H1 (cell line): Measurements from ENCODE around the gene HNF4A. TPM values are rescaled to one million over a fixed set of nuclear protein-coding genes. Genes with fewer than 3 reads are reported as not detected.

Experiments
- CTCF ChIA-PET: fragments of 300-600 bp; sonication (Branson Sonifier 250); formaldehyde crosslinking; loops from one replicate; lab custom pipeline; 2021; ENCODE audit not compliant: partially characterized antibody; lab: Charles Lee
- POLR2A ChIA-PET: fragments of 300-600 bp; sonication (Branson Sonifier 250); formaldehyde crosslinking; loops from one replicate; lab custom pipeline; 2021; ENCODE audit warnings: inconsistent platforms; ENCODE audit not compliant: partially characterized antibody; lab: Charles Lee
- DNase-seq, 2 experiments: peaks; one replicate each; pipeline versions ENCODE4 v3.0.0 to v3.0.0-alpha.2; 2010 to 2022; ENCODE audit warnings: low spot score in 2 of 2, low read depth in 1 of 2, mixed read lengths in 1 of 2
- FAIRE-seq: peaks from 2 replicates; lab custom pipeline; 2011; peaks lifted over from hg19 to GRCh38; lab: Jason Lieb, UNC
- H2AFZ ChIP-seq: 2 replicates; pipeline ENCODE4 v1.8.1; 2012; ENCODE audit warnings: low read length, inconsistent platforms
- H2AK5ac ChIP-seq: 2 replicates; pipeline ENCODE4 v1.6.1; 2013; ENCODE audit warnings: low read depth, low read length
- H2BK120ac ChIP-seq: replicated peaks from 2 replicates; pipeline ENCODE3; 2013; ENCODE audit warnings: low read depth, low read length, inconsistent platforms
- H2BK12ac ChIP-seq: 2 replicates; pipeline ENCODE4 v1.6.1; 2013; ENCODE audit warnings: low read depth, low read length
- H2BK15ac ChIP-seq: 2 replicates; pipeline ENCODE4 v1.6.1; 2013; ENCODE audit warnings: low read length
- H2BK20ac ChIP-seq: 2 replicates; pipeline ENCODE4 v1.6.1; 2013; ENCODE audit warnings: low read length
- H2BK5ac ChIP-seq: 2 replicates; pipeline ENCODE4 v1.6.1; 2013; ENCODE audit warnings: low read depth, low read length
- H3K14ac ChIP-seq: 2 replicates; pipeline ENCODE4 v1.6.1; 2013; ENCODE audit warnings: inconsistent platforms; ENCODE audit not compliant: insufficient read length
- H3K18ac ChIP-seq: 2 replicates; pipeline ENCODE4 v1.6.1; 2013; ENCODE audit warnings: low read length; ENCODE audit errors: extremely low read depth
- H3K23ac ChIP-seq: 2 replicates; pipeline ENCODE4 v1.6.1; 2013; ENCODE audit warnings: inconsistent platforms; ENCODE audit not compliant: insufficient read length
- H3K23me2 ChIP-seq: 2 replicates; pipeline ENCODE4 v1.6.1; 2013; ENCODE audit warnings: low read depth, low read length
- H3K27ac ChIP-seq: 2 replicates; pipeline ENCODE4 v1.6.1; 2011; ENCODE audit warnings: low read depth, low read length, inconsistent platforms
- H3K27me3 ChIP-seq, 4 experiments: replicated peaks in 1 of 4; 1 replicate in 1 of 4; 2 replicates in 3 of 4; pipeline versions ENCODE4 v1.6.1 to v1.8.1; 2011 to 2013; ENCODE audit warnings: low read length in 3 of 4, mild to moderate bottlenecking in 3 of 4, inconsistent platforms in 2 of 4, mixed read lengths in 2 of 4, moderate library complexity in 1 of 4; ENCODE audit not compliant: control insufficient read depth in 3 of 4, insufficient read depth in 3 of 4; ENCODE audit errors: extremely low read depth in 1 of 4
- H3K36me3 ChIP-seq, 4 experiments: 2 replicates each; pipeline versions ENCODE4 v1.6.1 to v1.8.1; 2011 to 2013; ENCODE audit warnings: mild to moderate bottlenecking in 4 of 4, low read length in 3 of 4, moderate library complexity in 2 of 4, control low read depth in 1 of 4, inconsistent platforms in 1 of 4; ENCODE audit not compliant: insufficient read depth in 4 of 4, control insufficient read depth in 2 of 4
- H3K4ac ChIP-seq: replicated peaks from 2 replicates; pipeline ENCODE3; 2013; ENCODE audit warnings: low read length, low read depth, mixed read lengths, inconsistent platforms; ENCODE audit not compliant: insufficient read length
- H3K4me1 ChIP-seq, 4 experiments: replicated peaks in 1 of 4; 1 replicate in 1 of 4; 2 replicates in 3 of 4; pipeline versions ENCODE4 v1.6.1 to v1.8.1; 2011 to 2013; ENCODE audit warnings: low read length in 3 of 4, inconsistent platforms in 2 of 4, mixed read lengths in 1 of 4; ENCODE audit not compliant: insufficient read depth in 4 of 4, control insufficient read depth in 3 of 4
- H3K4me2 ChIP-seq, 2 experiments: 2 replicates each; pipeline versions ENCODE4 v1.6.1 to v1.8.1; 2011 to 2013; ENCODE audit warnings: low read depth in 2 of 2, low read length in 2 of 2, control low read depth in 1 of 2, inconsistent platforms in 1 of 2, mild to moderate bottlenecking in 1 of 2; ENCODE audit not compliant: insufficient read depth in 1 of 2
- H3K4me3 ChIP-seq, 4 experiments: fragments of 200-600, 300-600 bp in 1 of 4; sonication (generic), shearing (Covaris generic), sonication (Bioruptor Twin) in 1 of 4; 2 replicates each; pipeline versions ENCODE4 v1.5.1 to v1.8.1; 2011 to 2016; ENCODE audit warnings: low read length in 4 of 4, low read depth in 3 of 4, control low read depth in 2 of 4, inconsistent platforms in 2 of 4, mild to moderate bottlenecking in 2 of 4, mixed read lengths in 1 of 4, moderate library complexity in 1 of 4; ENCODE audit not compliant: insufficient read depth in 2 of 4; ENCODE audit errors: extremely low read depth in 1 of 4
- H3K56ac ChIP-seq: replicated peaks from 2 replicates; pipeline ENCODE3; 2013; ENCODE audit warnings: low read depth, mild to moderate bottlenecking, mixed read lengths, low read length, inconsistent platforms; ENCODE audit not compliant: insufficient read length
- H3K79me1 ChIP-seq: 2 replicates; pipeline ENCODE4 v1.6.1; 2013; ENCODE audit warnings: low read depth, low read length, control low read depth
- H3K79me2 ChIP-seq, 2 experiments: 2 replicates each; pipeline versions ENCODE4 v1.6.1 to v1.8.1; 2012 to 2013; ENCODE audit warnings: low read length in 2 of 2, mild to moderate bottlenecking in 2 of 2, inconsistent platforms in 1 of 2; ENCODE audit not compliant: insufficient read depth in 2 of 2, control insufficient read depth in 1 of 2
- H3K9ac ChIP-seq, 4 experiments: replicated peaks in 1 of 4; 1 replicate in 1 of 4; 2 replicates in 3 of 4; pipeline versions ENCODE4 v1.6.1 to v1.8.1; 2011 to 2013; ENCODE audit warnings: low read depth in 3 of 4, low read length in 3 of 4, control low read depth in 2 of 4, mild to moderate bottlenecking in 2 of 4, moderate library complexity in 2 of 4, inconsistent platforms in 1 of 4; ENCODE audit errors: extremely low read depth in 1 of 4
- H3K9me3 ChIP-seq, 2 experiments: 2 replicates each; pipeline versions ENCODE4 v1.6.1 to v1.8.1; 2012 to 2013; ENCODE audit warnings: mild to moderate bottlenecking in 2 of 2, moderate library complexity in 2 of 2, control low read depth in 1 of 2, inconsistent platforms in 1 of 2, low read depth in 1 of 2, low read length in 1 of 2, mixed read lengths in 1 of 2; ENCODE audit not compliant: insufficient read depth in 2 of 2
- H4K20me1 ChIP-seq, 2 experiments: replicated peaks in 1 of 2; 2 replicates each; pipeline versions ENCODE3 to v1.8.1; 2011 to 2013; ENCODE audit warnings: inconsistent platforms in 2 of 2, low read length in 2 of 2, mild to moderate bottlenecking in 1 of 2; ENCODE audit not compliant: insufficient read depth in 2 of 2, control insufficient read depth in 1 of 2
- H4K5ac ChIP-seq: 2 replicates; pipeline ENCODE4 v1.6.1; 2013; ENCODE audit warnings: low read length, low read depth, mixed read lengths, inconsistent platforms; ENCODE audit not compliant: insufficient read length
- H4K8ac ChIP-seq: 2 replicates; pipeline ENCODE4 v1.8.0; 2013; ENCODE audit warnings: mild to moderate bottlenecking, moderate library complexity, low read length, inconsistent platforms; ENCODE audit not compliant: insufficient read depth; ENCODE audit errors: extremely low read depth
- H4K91ac ChIP-seq: replicated peaks from 2 replicates; pipeline ENCODE3; 2013; ENCODE audit warnings: low read length, mixed read lengths, inconsistent platforms; ENCODE audit not compliant: insufficient read length
- CREB1 ChIP-seq: IDR thresholded peaks from 2 replicates; pipeline ENCODE4 v1.6.1; 2012; ENCODE audit warnings: inconsistent platforms
- WGBS, 2 experiments: shearing (Covaris generic) in 1 of 2; methylation state at CpG; one replicate each; pipeline versions ENCODE4 v1.1.6 to v1.1.7; 2013 to 2015; ENCODE audit warnings: low lambda C conversion rate in 2 of 2, mixed read lengths in 2 of 2, inconsistent platforms in 1 of 2, low coverage in 1 of 2, missing lambda C conversion rate in 1 of 2; ENCODE audit not compliant: insufficient replicate concordance in 2 of 2, insufficient coverage in 1 of 2, insufficient read length in 1 of 2; ENCODE audit errors: extremely low coverage in 1 of 2, missing lambda C conversion rate in 1 of 2; 5-methylcytosine and 5-hydroxymethylcytosine counted together
- polyA plus RNA-seq, 7 experiments: library from polyadenylated mRNA; depleted of rRNA in 3 of 7; stranded (reverse) in 5 of 7; unstranded in 2 of 7; fragments of >200 nt in 5 of 7; fragments of 200-250 nt in 2 of 7; gene quantifications; 1 replicate in 5 of 7; 2 replicates in 1 of 7; 4 replicates in 1 of 7; pipeline versions ENCODE4 v1.2.1 to v1.2.3, GENCODE V29; 2011 to 2013; ENCODE audit warnings: missing spikeins in 2 of 7, mixed read lengths in 2 of 7
- total RNA-seq: library from RNA; stranded (reverse); fragmentation: NEBNext Ultra II Directional; extraction: Animal tissue kit (Norgen Biotek cat#: 25700); gene quantifications from 2 replicates; pipeline ENCODE4 v1.2.1, GENCODE V29; 2021

HNF4A gene
- total and polyA plus RNA-seq, 2 of the 8 experiments (the other 6 are each of a cell fraction or from before 2014, with no cell fraction given), result 0.03 TPM; not detected in 1

GRCh38 chr20:44475372-44475693 is 119.8 kb downstream of the HNF4A start:
- no peak overlapping the region for H2BK20ac ChIP-seq
- 69% methylated on average over 2 of the region's 2 CpGs; no CpG with 5 or more reads in 1 of the 2 experiments for WGBS, 2 experiments
- H4K8ac ChIP-seq, result no peak overlapping the region
- H2AFZ ChIP-seq, result peak overlapping the region; percentile 65
- no peak for TF ChIP-seq CREB1
- no peaks in the 10 kb centered on the region for H3K9me3 ChIP-seq
- H3K18ac ChIP-seq, result peak overlapping the region; percentile 25; the same call in 1 of the 2 replicates
- H2BK12ac ChIP-seq, result no peak overlapping the region
- H3K79me2 ChIP-seq, result peaks cover 0 to 13% of the 10 kb centered on the region in 2 experiments; a peak in 2 of 4 replicates
- H3K4ac ChIP-seq, result no peak overlapping the region
- no peaks in the 10 kb centered on the region for H3K79me1 ChIP-seq
- H3K56ac ChIP-seq, result no peak overlapping the region
- no peak overlapping the region for H4K5ac ChIP-seq
- 0 out of 2 replicates have a peak overlapping the region, but pooled peaks have one; percentile 89 for H2BK5ac ChIP-seq
- H3K27me3 ChIP-seq, result no peaks in the 10 kb centered on the region; a peak in 1 of 7 replicates
- no peaks in the 10 kb centered on the region for H4K20me1 ChIP-seq
- no peak for DNase-seq
- no peak overlapping the region for H2AK5ac ChIP-seq
- no peak overlapping the region for H3K14ac ChIP-seq
- H2BK120ac ChIP-seq, result no peak overlapping the region
- no peak overlapping the region for H4K91ac ChIP-seq
- H3K27ac ChIP-seq, result no peak overlapping the region
- H3K23me2 ChIP-seq, result peaks cover 7% of the 10 kb centered on the region
- POLR2A ChIA-PET, result interaction anchor here (0.6 to 1.5 kb wide), 5 partner anchors 8 to 141 kb away, joined by 3 to 4 read pairs (median 3); no protein-coding TSS in a partner anchor
- H3K4me1 ChIP-seq, result peaks cover 2 to 11% (median 3%) of the 10 kb centered on the region in 4 experiments; a peak in 5 of 7 replicates
- H3K4me2 ChIP-seq, result peak overlapping the region; percentile 83 to 95
- FAIRE-seq, result no peak
- H2BK15ac ChIP-seq, result no peak overlapping the region
- peak overlapping the region; percentile 82 to 93 (median 89); a peak in 7 of 8 replicates for H3K4me3 ChIP-seq
- CTCF ChIA-PET, result interaction anchor here (0.9 to 1.7 kb wide), 4 partner anchors 86 to 135 kb away, joined by 3 read pairs; no protein-coding TSS in a partner anchor
- H3K23ac ChIP-seq, result no peak overlapping the region
- H3K36me3 ChIP-seq, result peaks cover 0 to 3% (median 0%) of the 10 kb centered on the region in 4 experiments; a peak in 2 of 8 replicates
- H3K9ac ChIP-seq, result peak overlapping the region in 1 of 4 experiments; percentile 74; a peak in 1 of 7 replicates
